Muscle layer of colon (tissue), 2 donors: ENCODE measurements around the gene DMXL1.
"Not testable (repeated sequence)": the region's sequence is repeated elsewhere in the genome, so short reads cannot be mapped to it uniquely, and the experiment has no call there.

Source experiments
- H3K27ac ChIP-seq: one replicate; pipeline ENCODE4 v1.7.0; 2013; ENCODE audit warnings: low read depth, mild to moderate bottlenecking, low read length, moderate library complexity
- H3K27me3 ChIP-seq, 2 donors: one replicate each; pipeline ENCODE4 v1.7.0; 2013; ENCODE audit warnings: low read length in 2 of 2, mild to moderate bottlenecking in 2 of 2; ENCODE audit not compliant: insufficient read depth in 2 of 2, control insufficient read depth in 1 of 2
- H3K36me3 ChIP-seq: one replicate; pipeline ENCODE4 v1.7.0; 2013; ENCODE audit warnings: mild to moderate bottlenecking, low read length; ENCODE audit not compliant: insufficient read depth
- H3K4me1 ChIP-seq: one replicate; pipeline ENCODE4 v1.7.0; 2013; ENCODE audit warnings: mild to moderate bottlenecking, low read length; ENCODE audit not compliant: insufficient read depth
- H3K4me3 ChIP-seq, 2 donors: one replicate each; pipeline ENCODE4 v1.7.0; 2013; ENCODE audit warnings: low read length in 2 of 2, low read depth in 1 of 2, mild to moderate bottlenecking in 1 of 2, moderate library complexity in 1 of 2
- H3K9ac ChIP-seq: one replicate; pipeline ENCODE4 v1.7.0; 2013; ENCODE audit warnings: low read length
- H3K9me3 ChIP-seq: one replicate; pipeline ENCODE4 v1.7.0; 2013; ENCODE audit warnings: mild to moderate bottlenecking, low read length
- donor health status: abdominal sarcoma.
- donor health status: Adenocarcinoma of cecum.

The DMXL1 gene

GRCh38 chr5:119220576-119221197 is 149.8 kb downstream of the DMXL1 start:
- no peaks in the 10 kb centered on the region for H3K27me3 ChIP-seq
- peaks cover 7% of the 10 kb centered on the region for H3K4me1 ChIP-seq
- no peak overlapping the region for H3K27ac ChIP-seq
- no peak overlapping the region for H3K9ac ChIP-seq
- H3K9me3 ChIP-seq, result no peaks in the 10 kb centered on the region
- H3K36me3 ChIP-seq, result peaks cover 9% of the 10 kb centered on the region
- H3K4me3 ChIP-seq, result no peak overlapping the region

GRCh38 chr5:119221330-119221729 is 150.4 kb downstream of the DMXL1 start:
- H3K27ac ChIP-seq, result no peak overlapping the region
- no peak overlapping the region for H3K4me3 ChIP-seq
- peaks cover 9% of the 10 kb centered on the region for H3K36me3 ChIP-seq
- no peaks in the 10 kb centered on the region for H3K9me3 ChIP-seq
- H3K9ac ChIP-seq, result no peak overlapping the region
- no peaks in the 10 kb centered on the region for H3K27me3 ChIP-seq
- peaks cover 7% of the 10 kb centered on the region for H3K4me1 ChIP-seq

GRCh38 chr5:119229950-119230349 is 159.1 kb downstream of the DMXL1 start:
- H3K27ac ChIP-seq, result no peak overlapping the region
- no peaks in the 10 kb centered on the region for H3K27me3 ChIP-seq
- H3K36me3 ChIP-seq, result peaks cover 22% of the 10 kb centered on the region
- H3K9ac ChIP-seq, result no peak overlapping the region
- H3K4me3 ChIP-seq, result no peak overlapping the region
- no peaks in the 10 kb centered on the region for H3K9me3 ChIP-seq
- no peaks in the 10 kb centered on the region for H3K4me1 ChIP-seq

GRCh38 chr5:119238265-119239118 is 167.6 kb downstream of the DMXL1 start:
- H3K36me3 ChIP-seq, result peaks cover 17% of the 10 kb centered on the region

GRCh38 chr5:119239119-119239417 is 168.2 kb downstream of the DMXL1 start:
- Histone ChIP-seq H3K27ac (no peak overlapping the region), H3K27me3 (no peaks in the 10 kb centered on the region), H3K4me1 (no peaks in the 10 kb centered on the region), H3K4me3 (no peak overlapping the region), H3K9me3 (no peaks in the 10 kb centered on the region), H3K9ac (no peak overlapping the region), H3K36me3 (peaks cover 15% of the 10 kb centered on the region)

More at GRCh38 chr5:119238265-119239118, 167.6 kb downstream of the DMXL1 start:
- H3K4me1 ChIP-seq, result no peaks in the 10 kb centered on the region
- H3K27me3 ChIP-seq, result no peaks in the 10 kb centered on the region
- no peaks in the 10 kb centered on the region for H3K9me3 ChIP-seq
- no peak overlapping the region for H3K4me3 ChIP-seq
- H3K27ac ChIP-seq, result no peak overlapping the region
- H3K9ac ChIP-seq, result no peak overlapping the region

- not testable (repeated sequence) for H3K27ac ChIP-seq, H3K9me3 ChIP-seq, H3K36me3 ChIP-seq, H3K27me3 ChIP-seq, H3K4me1 ChIP-seq, H3K9ac ChIP-seq, H3K4me3 ChIP-seq
These were observed 168.9 kb downstream of the DMXL1 start for GRCh38 chr5:119239826-119240225.

- Histone ChIP-seq H3K4me3 (no peak overlapping the region), H3K9ac (no peak overlapping the region), H3K9me3 (no peaks in the 10 kb centered on the region), H3K27me3 (no peaks in the 10 kb centered on the region), H3K27ac (no peak overlapping the region), H3K4me1 (no peaks in the 10 kb centered on the region), H3K36me3 (no peaks in the 10 kb centered on the region)
These were observed 173.0 kb downstream of the DMXL1 start for GRCh38 chr5:119243888-119244287.

GRCh38 chr5:119250946-119251901 is 180.3 kb downstream of the DMXL1 start:
- no peak overlapping the region for H3K9ac ChIP-seq
- H3K27ac ChIP-seq, result no peak overlapping the region
- H3K27me3 ChIP-seq, result no peaks in the 10 kb centered on the region
- no peak overlapping the region for H3K4me3 ChIP-seq
- no peaks in the 10 kb centered on the region for H3K9me3 ChIP-seq
- H3K36me3 ChIP-seq, result no peaks in the 10 kb centered on the region
- H3K4me1 ChIP-seq, result no peaks in the 10 kb centered on the region

GRCh38 chr5:119255571-119256356 is 184.9 kb downstream of the DMXL1 start:
- no peak overlapping the region for H3K4me3 ChIP-seq
- no peaks in the 10 kb centered on the region for H3K4me1 ChIP-seq
- no peak overlapping the region for H3K9ac ChIP-seq
- H3K36me3 ChIP-seq, result no peaks in the 10 kb centered on the region
- H3K9me3 ChIP-seq, result no peaks in the 10 kb centered on the region
- no peak overlapping the region for H3K27ac ChIP-seq
- H3K27me3 ChIP-seq, result no peaks in the 10 kb centered on the region

GRCh38 chr5:119257613-119258012 is 186.7 kb downstream of the DMXL1 start:
- no peak overlapping the region for H3K9ac ChIP-seq
- no peaks in the 10 kb centered on the region for H3K27me3 ChIP-seq
- no peaks in the 10 kb centered on the region for H3K36me3 ChIP-seq

GRCh38 chr5:119263639-119264038 is 192.8 kb downstream of the DMXL1 start:
- Histone ChIP-seq H3K36me3 (no peaks in the 10 kb centered on the region), H3K4me1 (no peaks in the 10 kb centered on the region), H3K9me3 (peaks cover 3% of the 10 kb centered on the region), H3K27ac (no peak overlapping the region), H3K9ac (no peak overlapping the region), H3K4me3 (no peak overlapping the region), H3K27me3 (no peaks in the 10 kb centered on the region)

More at GRCh38 chr5:119257613-119258012, 186.7 kb downstream of the DMXL1 start:
- Histone ChIP-seq H3K4me1 (no peaks in the 10 kb centered on the region), H3K27ac (no peak overlapping the region), H3K4me3 (no peak overlapping the region), H3K9me3 (peaks cover 3% of the 10 kb centered on the region)
